Stimulated activated CD8-positive, alpha-beta memory T cell treated with anti-CD3 and anti-CD28 coated beads, Interleukin-4, amount 100 ng/mL, for 1 hour (primary cell): ENCODE results near the gene KRT1.

ENCODE experiments used
- DNase-seq, 2 donors: peaks; one replicate each; pipeline ENCODE4 v3.0.0-alpha.2; 2020; ENCODE audit warnings: low read depth in 2 of 2, low spot score in 1 of 2

The KRT1 gene

GRCh38 chr12:52699373-52699772 lies 19.2 kb upstream of the KRT1 start:
- DNase-seq: no peak

- DNase-seq: no peak
Measured at GRCh38 chr12:52698651-52699340, 18.6 kb upstream of the KRT1 start.

- no peak for DNase-seq
Measured at GRCh38 chr12:52697058-52697582, 16.9 kb upstream of the KRT1 start.

- no peak for DNase-seq
Measured at GRCh38 chr12:52696588-52696987, 16.4 kb upstream of the KRT1 start.

- DNase-seq: no peak
Measured at GRCh38 chr12:52695039-52695438, 14.8 kb upstream of the KRT1 start.

GRCh38 chr12:52694151-52694550 lies 13.9 kb upstream of the KRT1 start:
- DNase-seq: no peak

- DNase-seq: no peak
Measured at GRCh38 chr12:52693261-52693660, 13.1 kb upstream of the KRT1 start.

GRCh38 chr12:52692254-52692653 lies 12.0 kb upstream of the KRT1 start:
- DNase-seq: no peak

- no peak for DNase-seq
Measured at GRCh38 chr12:52691841-52692150, 11.6 kb upstream of the KRT1 start.

GRCh38 chr12:52691076-52691840 lies 11.1 kb upstream of the KRT1 start:
- peak; percentile 23 to 29 for DNase-seq

- no peak for DNase-seq
Measured at GRCh38 chr12:52690351-52691075, 10.3 kb upstream of the KRT1 start.

GRCh38 chr12:52689936-52690335 lies 9.7 kb upstream of the KRT1 start:
- DNase-seq: no peak

- DNase-seq: no peak
Measured at GRCh38 chr12:52689239-52689638, 9.0 kb upstream of the KRT1 start.

GRCh38 chr12:52688481-52688880 lies 8.3 kb upstream of the KRT1 start:
- no peak for DNase-seq

- no peak for DNase-seq
Measured at GRCh38 chr12:52687497-52688385, 7.5 kb upstream of the KRT1 start.

GRCh38 chr12:52686756-52687487 lies 6.7 kb upstream of the KRT1 start:
- DNase-seq: no peak

GRCh38 chr12:52686063-52686462 lies 5.9 kb upstream of the KRT1 start:
- DNase-seq: no peak

- DNase-seq: no peak
Measured at GRCh38 chr12:52685406-52685890, 5.2 kb upstream of the KRT1 start.

GRCh38 chr12:52684431-52684830 lies 4.2 kb upstream of the KRT1 start:
- DNase-seq: no peak
